SK-N-MC (cell line): ENCODE measurements around the gene DIDO1.
"Not testable (repeated sequence)": the region's sequence is repeated elsewhere in the genome, so short reads cannot be mapped to it uniquely, and the experiment has no call there.

Experiments
- DNase-seq: peaks from one replicate; pipeline ENCODE4 v3.0.0-alpha.2; 2011; ENCODE audit warnings: low read depth, low spot score
- H3K27ac ChIP-seq: fragments of 200-600 bp; sonication (generic); 2 replicates; pipeline ENCODE4 v1.5.1; 2016; ENCODE audit warnings: mixed run types
- H3K36me3 ChIP-seq: fragments of 200-600 bp; sonication (generic); 2 replicates; pipeline ENCODE4 v1.6.1; 2017; ENCODE audit warnings: antibody characterized with exemption, low read length, mixed read lengths; ENCODE audit not compliant: insufficient read depth
- H3K4me3 ChIP-seq: fragments of 200-600 bp; sonication (generic); 2 replicates; pipeline ENCODE4 v1.5.1; 2016
- H3K9ac ChIP-seq: fragments of 200-600 bp; sonication (generic); 2 replicates; pipeline ENCODE4 v1.8.0; 2017; ENCODE audit warnings: mixed run types, mixed read lengths; ENCODE audit not compliant: insufficient read length
- H3K9me3 ChIP-seq: fragments of 200-600 bp; sonication (generic); 2 replicates; pipeline ENCODE4 v1.6.1; 2017; ENCODE audit warnings: low read depth, mild to moderate bottlenecking, antibody characterized with exemption, low read length, moderate library complexity, mixed read lengths
- EZH2 ChIP-seq: fragments of 200-600 bp; sonication (generic); IDR thresholded peaks from one replicate; pipeline ENCODE4 v1.6.1; 2017; ENCODE audit warnings: antibody characterized with exemption
- FOXP2 ChIP-seq: optimal IDR thresholded peaks from 2 replicates; pipeline ENCODE3; 2011; ENCODE audit warnings: mild to moderate bottlenecking, moderate library complexity; ENCODE audit not compliant: insufficient read depth; ENCODE audit errors: extremely low read length, control extremely low read depth
- POLR2AphosphoS5 ChIP-seq: IDR thresholded peaks from 2 replicates; pipeline ENCODE4 v1.6.1; 2012; ENCODE audit warnings: mild to moderate bottlenecking, low read depth, low read length, borderline replicate concordance

DIDO1 gene

DNA sequence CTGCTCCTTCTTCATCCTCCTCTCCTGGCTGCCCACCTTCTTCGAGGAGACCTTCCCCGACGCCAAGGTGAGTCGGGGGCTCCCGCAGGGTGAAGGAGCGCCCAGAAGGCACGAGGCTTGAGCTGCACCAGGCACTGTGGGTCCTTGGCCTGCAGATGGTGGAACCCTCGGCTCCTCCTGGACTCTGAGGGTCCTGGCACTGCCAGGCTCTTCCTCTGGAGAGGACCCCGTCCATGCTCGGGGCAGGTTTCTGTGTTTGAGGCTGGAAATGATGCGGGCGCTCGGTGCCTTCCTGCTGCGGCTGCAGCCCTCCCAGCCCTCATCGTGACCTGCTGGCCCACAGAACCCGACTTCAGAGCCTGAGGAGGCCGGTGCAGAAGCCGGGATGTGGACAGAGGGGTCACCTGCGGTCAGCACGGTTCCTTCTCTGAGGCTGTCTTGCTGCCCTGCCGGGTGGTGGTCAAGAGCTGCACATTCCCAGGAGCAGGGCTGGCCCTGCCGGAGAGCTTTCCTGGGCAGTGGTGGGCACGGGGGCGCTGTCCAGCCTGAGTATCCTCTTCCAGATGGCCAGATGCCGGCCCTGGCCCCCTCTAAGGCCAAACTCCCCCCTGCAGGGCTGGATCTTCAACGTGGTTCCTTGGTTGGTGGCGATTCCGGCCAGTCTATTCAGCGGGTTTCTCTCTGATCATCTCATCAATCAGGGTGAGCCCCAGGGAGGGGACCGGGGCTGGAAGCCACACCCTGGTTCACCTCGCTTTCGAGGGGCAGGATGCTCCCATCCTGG is 37.5 kb upstream of the DIDO1 start:
- Histone ChIP-seq H3K27ac (no peak overlapping the region), H3K36me3 (no peaks in the 10 kb centered on the region), H3K9ac (no peak overlapping the region), H3K4me3 (no peak overlapping the region), H3K9me3 (no peaks in the 10 kb centered on the region)
- no peak for TF ChIP-seq POLR2AphosphoS5
- TF ChIP-seq EZH2, result no peak
- no peak for TF ChIP-seq FOXP2
- DNase-seq, result no peak

DNA sequence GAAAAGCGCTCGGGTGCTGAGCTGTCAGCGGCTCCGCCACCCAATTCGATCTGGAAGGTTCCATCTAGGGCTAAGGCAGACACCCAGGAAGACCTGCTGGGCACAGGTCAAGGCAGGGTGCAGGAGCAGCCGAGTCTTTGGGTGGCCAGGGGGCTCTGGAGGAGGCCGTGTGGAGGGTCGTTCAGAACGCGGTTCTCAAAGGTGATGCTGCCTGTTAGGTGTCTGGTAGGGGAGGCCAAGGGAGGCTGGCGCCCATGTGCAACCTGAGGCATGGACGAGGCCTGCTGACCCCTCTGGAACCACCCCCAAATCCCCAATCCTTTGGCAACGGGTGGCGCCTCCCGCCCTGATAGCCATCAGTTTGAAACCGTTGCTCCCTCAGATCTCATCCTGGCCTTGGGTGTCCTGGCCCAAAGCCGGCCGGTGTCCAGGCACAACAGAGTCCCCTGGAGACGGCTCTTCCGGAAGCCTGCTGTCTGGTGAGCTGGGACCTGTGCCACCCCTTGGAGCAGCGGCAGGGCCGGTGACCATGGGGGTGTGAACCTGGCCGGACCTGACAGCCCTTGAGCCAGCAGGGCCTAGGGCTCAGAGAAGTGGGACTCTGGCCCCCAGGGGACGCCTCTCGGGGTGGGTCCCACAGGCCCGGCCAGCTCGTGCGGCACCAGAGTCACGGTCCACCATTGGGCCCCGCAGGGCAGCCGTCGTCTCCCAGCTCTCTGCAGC is 36.7 kb upstream of the DIDO1 start:
- Histone ChIP-seq H3K4me3 (no peak overlapping the region), H3K9me3 (no peaks in the 10 kb centered on the region), H3K9ac (no peak overlapping the region), H3K27ac (no peak overlapping the region), H3K36me3 (no peaks in the 10 kb centered on the region)
- no peak for DNase-seq
- TF ChIP-seq POLR2AphosphoS5 (no peak), FOXP2 (no peak), EZH2 (no peak)

DNA sequence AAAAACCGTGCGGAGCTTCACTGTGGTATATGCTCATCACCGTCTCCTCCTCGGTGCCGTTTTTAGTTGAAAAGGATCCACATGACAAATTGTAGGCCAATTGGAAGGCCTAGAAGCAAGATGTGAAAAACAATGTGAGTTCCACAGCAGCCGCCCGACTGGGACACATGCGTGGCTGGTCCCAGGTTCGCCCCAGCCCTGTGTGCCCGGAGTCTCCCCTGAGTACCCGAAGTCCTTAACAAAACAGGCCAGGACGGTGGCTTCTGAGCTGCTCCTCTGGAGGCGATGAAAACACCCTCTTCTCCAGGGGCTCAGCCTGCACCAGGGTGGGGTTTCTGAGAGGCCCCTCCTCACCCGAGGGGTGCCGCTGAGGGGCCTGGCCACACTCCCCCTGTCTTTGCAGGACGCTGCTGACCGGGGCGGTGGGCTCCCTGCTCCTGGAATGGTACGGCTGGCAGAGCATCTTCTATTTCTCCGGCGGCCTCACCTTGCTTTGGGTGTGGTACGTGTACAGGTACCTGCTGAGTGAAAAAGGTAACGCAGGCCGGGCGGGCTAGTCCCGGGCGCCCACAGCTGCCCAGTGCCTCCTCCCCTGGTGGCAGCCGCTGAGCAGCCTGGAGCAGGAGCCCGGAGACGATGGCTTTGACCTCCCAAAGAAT is 36.0 kb upstream of the DIDO1 start:
- Histone ChIP-seq H3K36me3 (no peaks in the 10 kb centered on the region), H3K9ac (no peak overlapping the region), H3K4me3 (no peak overlapping the region), H3K9me3 (no peaks in the 10 kb centered on the region), H3K27ac (no peak overlapping the region)
- TF ChIP-seq EZH2 (no peak), FOXP2 (no peak)
- DNase-seq, result no peak

DNA sequence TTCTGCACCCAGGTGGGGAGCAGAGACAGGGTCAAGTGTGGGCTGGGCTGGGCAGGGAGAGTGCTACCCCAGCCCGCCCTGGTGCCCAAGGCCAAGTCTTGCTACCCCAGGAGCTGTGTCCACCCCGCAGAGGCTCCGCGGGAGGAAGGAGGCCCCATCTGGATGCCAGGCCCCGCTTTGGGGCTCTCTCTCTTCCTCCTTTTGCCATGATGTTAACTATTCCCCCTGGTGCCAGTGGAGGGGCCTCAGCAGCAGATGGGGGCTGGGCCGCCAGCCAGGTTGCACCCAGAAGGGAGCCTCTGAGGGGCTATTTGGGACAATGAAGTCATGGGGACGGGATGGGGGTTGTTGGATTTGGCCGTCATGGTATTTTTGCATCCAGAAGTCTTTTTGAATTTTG is 35.5 kb upstream of the DIDO1 start:
- Histone ChIP-seq H3K9me3 (no peaks in the 10 kb centered on the region), H3K9ac (no peak overlapping the region), H3K4me3 (no peak overlapping the region), H3K36me3 (no peaks in the 10 kb centered on the region), H3K27ac (no peak overlapping the region)
- TF ChIP-seq EZH2, result no peak
- no peak for TF ChIP-seq FOXP2
- no peak for TF ChIP-seq POLR2AphosphoS5
- no peak for DNase-seq

DNA sequence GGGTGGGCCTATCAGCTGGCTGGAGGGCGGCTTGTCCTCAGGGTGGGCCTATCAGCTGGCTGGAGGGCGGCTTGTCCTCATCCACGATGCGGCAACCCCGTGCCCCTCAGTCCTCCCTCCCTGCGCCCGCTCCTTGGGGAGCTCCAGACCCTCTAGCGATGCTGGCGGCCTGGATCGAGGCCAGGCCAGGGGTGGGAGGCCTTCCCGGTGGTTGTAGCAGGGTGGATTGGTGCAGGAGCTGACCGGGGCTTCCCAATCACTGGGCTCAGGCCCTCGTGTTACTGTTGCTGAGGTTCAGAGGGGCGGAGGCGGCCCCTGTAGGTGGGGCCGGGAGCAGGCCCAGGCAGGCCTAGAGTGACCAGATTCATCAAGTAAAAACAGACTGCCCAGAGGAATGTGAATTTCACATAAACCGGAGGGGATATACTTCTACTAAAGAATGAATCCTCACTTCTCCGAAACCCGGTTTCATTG is 35.0 kb upstream of the DIDO1 start:
- H3K9ac ChIP-seq, result no peak overlapping the region
- H3K4me3 ChIP-seq, result no peak overlapping the region
- H3K9me3 ChIP-seq, result no peaks in the 10 kb centered on the region
- no peak for DNase-seq
- H3K36me3 ChIP-seq, result no peaks in the 10 kb centered on the region
- TF ChIP-seq POLR2AphosphoS5, result no peak
- TF ChIP-seq FOXP2, result no peak
- TF ChIP-seq EZH2, result no peak
- no peak overlapping the region for H3K27ac ChIP-seq

DNA sequence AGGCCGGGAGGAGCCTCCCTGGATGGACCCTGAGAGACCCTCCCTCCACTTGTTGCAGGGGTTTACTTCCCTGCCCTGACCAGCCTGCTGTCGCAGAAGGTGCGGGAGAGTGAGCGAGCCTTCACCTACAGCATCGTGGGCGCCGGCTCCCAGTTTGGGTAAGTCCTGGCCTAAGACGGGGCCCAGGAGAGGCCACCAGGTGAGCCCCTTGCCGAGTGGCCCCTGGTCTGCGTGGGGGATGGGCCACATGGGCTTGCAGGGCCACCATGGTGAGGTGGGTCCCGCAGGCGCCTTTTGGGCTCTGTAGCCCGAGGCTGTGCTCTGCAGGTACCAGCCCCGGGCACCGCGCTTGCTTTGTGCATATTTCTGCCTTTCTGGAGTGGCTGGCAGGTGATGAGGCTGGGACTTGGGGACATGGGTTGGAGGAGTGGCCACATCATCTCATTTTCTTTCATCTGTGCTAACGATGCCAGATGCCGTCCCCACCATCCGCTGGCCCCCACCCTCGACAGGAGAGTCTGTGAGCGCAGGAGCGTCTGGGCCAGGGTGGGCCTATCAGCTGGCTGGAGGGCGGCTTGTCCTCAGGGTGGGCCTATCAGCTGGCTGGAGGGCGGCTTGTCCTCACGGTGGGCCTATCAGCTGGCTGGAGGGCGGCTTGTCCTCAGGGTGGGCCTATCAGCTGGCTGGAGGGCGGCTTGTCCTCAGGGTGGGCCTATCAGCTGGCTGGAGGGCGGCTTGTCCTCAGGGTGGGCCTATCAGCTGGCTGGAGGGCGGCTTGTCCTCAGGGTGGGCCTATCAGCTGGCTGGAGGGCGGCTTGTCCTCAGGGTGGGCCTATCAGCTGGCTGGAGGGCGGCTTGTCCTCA is 34.4 kb upstream of the DIDO1 start:
- not testable (repeated sequence) for H3K4me3 ChIP-seq, H3K36me3 ChIP-seq, H3K9me3 ChIP-seq, H3K27ac ChIP-seq, H3K9ac ChIP-seq, DNase-seq

DNA sequence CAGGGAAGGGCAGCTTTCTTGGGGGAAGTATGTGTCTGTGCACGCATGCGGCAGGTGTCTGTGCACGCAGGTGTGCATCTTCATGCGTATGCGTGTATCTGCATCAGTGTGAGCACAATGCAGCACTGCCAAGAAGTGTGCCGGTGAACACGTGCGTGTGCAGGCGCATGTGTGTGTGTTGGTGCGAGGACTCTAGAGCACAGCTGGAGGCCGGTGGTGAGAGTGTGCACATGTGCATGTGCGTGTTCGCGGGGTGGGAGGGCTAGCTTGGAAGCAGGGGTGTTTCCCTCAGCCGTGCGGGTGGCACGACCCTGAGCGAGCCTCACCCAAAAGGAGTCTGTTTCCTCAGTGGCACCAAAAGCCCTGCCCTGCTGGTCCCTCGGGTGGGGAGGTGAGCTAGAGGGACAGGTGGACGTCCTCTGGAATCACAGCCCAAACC is 33.7 kb upstream of the DIDO1 start:
- no peak for DNase-seq
- TF ChIP-seq FOXP2, result no peak
- TF ChIP-seq POLR2AphosphoS5, result no peak
- Histone ChIP-seq H3K9me3 (no peaks in the 10 kb centered on the region), H3K4me3 (no peak overlapping the region), H3K36me3 (no peaks in the 10 kb centered on the region), H3K27ac (no peak overlapping the region), H3K9ac (no peak overlapping the region)
